Measurements from ENCODE around the gene PRKCZ. TPM values are rescaled to one million over a fixed set of nuclear protein-coding genes. Genes with fewer than 3 reads are reported as not detected.
"Not testable (repeated sequence)": the region's sequence is repeated elsewhere in the genome, so short reads cannot be mapped to it uniquely, and the experiment has no call there.

Gene PRKCZ
- polyA plus RNA-seq, 5 donors = 34.6 to 48.9 (median 39.6) TPM

DNA sequence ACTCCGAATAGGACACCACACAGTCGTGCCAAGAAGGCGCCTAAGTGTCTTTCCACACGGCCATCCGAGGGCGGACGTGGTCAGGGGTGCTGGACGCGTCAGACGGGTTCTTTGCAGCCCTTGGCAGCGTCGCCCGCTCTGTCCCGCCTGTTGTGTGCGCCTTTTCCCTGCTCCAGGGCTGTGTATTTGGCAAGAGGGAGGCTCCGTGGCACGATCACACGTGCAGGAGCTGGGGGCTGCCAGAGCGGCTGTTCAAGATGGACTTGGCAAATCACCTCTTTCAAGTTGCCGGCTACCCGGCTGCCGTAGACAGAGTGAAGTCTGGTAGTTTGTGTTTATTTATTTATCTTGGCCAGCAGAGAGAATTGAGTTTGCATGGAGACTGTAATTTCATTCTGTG is 31.9 kb downstream of the PRKCZ start:
- DNase-seq = no peak

DNA sequence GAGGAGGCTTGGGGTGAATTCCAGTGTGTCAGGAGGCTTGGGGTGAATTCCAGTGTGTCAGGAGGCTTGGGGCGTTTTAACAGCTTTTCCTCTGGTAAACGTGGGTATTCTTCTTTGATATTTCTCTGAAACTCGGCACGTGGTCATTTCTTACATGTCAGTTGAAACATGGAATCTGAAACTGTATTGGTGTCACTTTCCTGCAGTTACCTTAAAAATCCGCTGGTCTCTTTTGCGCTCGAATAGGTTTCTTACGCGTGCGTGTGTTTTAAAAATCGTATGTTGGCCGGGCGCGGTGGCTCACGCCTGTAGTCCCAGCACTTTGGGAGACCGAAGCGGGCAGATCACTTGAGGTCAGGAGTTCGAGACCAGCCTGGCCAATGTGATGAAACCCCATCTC is 33.5 kb downstream of the PRKCZ start:
- DNase-seq = no peak

GRCh38 chr1:2084306-2084705 is 34.1 kb downstream of the PRKCZ start:
- no peak for DNase-seq

DNA sequence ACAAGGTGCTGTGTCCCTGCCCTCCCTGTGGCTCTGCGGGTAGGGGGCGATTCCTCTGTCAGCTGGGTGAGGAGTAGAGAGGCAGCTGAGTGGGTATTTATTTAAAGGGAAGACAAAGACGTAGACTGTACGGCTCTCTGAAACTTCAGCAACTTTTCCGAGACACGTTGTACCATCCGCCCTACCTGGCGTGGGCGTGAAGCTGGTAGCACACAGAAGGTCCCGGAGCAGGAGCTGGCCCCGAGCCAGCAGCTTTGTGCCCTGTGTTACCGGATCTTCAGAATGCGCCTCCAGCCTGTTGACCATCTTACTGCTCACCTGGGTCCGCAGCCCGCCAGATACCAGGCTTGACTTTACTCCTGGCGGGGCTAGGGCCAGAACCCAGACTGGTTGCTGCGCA is 34.9 kb downstream of the PRKCZ start:
- DNase-seq = peak in 1 of 2 donors; percentile 25

DNA sequence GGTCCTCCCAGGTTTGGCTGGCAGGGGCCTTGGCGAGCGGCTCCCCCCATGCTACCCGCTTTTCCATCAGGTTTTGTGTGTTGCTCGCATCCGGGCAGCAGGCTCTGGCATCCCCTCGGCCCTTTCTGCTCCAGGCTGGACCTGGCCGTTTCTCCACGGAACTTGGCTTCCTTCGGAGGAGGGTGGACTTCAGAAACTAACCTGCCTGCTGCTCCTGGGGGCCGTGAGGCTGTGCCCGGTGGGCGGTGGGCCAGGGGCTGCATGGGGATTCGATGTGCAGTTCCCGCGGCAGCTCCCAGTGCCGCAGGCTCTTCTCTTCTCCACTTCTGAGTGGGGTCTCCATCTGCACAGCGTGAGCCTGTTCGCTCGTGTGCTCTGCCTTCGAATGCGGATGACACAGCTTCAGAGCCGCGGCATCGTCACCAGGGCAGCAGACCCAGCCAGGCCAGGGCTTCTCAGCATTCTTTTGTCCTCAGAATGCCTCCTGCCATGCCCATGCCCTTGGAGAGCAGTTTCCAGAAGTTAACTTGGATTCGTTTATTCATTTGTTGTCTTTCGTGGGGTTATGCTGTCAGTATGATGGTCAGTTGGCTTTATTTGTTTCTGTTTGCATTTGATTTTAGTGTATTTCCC is 36.4 kb downstream of the PRKCZ start:
- DNase-seq = no peak

GRCh38 chr1:2087766-2088165 is 37.6 kb downstream of the PRKCZ start:
- no peak for DNase-seq

DNA sequence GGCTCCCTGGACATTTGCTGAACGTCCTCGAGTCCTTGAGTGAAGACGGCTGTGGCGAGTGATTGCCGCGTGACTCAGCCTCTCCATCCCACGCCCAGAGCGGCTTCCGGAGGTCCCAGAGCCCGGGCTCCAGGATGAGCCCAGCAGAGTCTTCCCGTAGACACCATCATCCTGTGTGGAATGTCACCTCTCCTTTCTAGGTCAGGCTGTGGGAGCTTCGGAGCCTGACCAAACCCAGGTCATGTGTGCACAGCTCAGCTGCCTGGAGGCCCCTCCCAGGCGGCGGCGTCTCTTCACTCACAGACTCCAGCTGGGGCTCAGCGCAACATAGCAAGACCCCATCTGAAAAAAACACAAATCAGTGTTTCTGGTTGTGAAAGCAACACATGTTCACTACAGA is 38.2 kb downstream of the PRKCZ start:
- no peak for DNase-seq

DNA sequence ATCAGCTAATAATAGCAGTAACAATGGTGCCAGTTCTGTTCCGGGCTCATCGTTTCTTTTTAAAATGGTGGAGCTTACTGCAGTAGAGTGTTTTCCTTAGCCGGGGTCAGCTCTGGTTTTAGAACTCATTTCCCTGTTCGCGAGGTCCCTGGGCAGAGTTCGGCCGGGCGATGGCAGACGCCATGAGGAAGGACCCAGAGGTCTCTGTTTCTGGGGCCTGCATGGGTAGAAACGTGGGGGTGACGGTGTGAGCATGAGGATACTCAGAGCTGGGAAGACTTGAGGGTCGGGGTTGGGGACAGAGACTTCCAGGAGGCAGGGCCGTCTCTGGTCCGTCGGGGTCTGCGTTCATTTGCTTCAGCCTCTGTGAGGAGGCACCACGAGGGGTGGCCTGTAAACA is 38.8 kb downstream of the PRKCZ start:
- no peak for DNase-seq

DNA sequence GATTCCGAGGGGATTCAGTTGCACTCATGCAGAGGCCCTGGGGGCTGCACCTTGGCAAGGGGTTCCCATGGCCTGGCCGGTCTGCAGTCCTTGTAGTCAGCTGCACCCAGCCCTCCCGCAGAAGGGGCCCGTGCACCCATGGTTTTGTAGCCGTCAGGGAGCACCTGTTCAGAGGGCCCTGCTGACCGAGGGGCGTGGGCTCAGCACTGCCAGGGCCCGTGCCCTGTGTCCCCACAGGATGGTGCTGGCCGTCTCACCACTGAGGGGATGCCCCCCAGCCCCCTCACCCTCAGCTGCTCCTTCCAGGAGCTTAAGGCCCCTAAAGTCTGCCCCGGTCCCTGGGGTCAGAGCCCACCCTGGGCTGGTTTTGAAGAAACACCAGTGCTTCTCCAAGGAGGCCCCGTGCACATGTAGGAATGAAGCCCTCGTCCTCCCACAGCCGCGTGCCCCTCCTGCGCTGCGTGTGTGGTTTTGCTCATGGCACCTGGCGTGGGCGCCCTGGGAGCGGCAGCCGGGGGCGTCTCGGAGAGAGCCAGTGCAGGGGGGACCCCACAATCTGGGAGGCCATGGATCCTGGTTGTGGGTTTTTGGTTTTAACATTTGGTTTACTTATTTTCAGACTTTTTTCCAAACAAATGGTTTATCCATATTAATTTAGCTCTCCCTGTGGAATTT is 40.1 kb downstream of the PRKCZ start:
- no peak for DNase-seq

DNA sequence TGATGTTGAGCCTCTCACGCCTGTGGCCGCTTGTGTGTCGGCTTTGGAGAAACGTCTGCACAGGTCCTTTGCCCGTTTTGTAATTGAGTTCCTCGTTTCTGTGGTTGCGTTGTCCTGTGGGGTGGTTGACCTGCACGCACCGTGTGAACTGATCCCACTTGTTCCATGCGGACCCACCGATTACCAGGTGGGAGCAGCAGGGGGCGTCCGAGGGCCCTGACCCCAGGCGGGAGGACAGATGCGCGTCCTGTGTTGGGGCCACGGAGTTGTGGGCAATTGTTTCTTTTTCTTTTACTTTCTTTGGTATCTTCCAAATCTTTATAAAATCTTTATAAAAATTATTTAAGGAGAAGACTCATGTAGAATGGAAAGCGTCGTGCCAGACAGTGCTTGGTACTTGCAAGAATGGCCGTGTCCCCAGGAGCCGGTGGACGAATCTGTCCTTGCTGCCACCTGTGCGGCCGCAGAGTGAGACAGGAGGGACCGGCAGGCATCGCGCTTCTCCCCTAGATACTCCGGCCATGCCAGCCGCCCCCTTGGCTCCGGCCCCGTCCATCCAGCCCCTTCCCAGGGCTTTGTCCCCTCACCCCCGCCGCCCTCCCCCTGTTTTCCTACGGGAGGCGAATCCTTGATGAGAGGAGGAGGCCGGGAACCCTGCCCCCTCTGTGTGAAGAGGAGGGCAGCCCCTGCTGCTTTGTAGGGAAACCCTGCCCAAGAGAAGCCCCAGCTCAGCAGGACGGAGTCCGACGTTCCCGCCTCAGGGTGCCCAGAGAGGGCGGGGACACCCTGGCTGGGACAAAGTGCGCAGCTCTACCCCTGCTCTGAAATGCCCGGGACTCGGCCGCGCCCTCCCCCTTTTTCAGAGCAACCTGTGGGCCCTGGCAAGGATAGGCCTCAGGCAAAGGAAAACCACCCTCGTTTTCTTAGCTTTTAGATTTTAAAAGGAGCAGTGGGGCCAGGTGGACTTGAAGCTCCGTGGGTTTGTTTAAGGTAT is 41.7 kb downstream of the PRKCZ start:
- DNase-seq = no peak

DNA sequence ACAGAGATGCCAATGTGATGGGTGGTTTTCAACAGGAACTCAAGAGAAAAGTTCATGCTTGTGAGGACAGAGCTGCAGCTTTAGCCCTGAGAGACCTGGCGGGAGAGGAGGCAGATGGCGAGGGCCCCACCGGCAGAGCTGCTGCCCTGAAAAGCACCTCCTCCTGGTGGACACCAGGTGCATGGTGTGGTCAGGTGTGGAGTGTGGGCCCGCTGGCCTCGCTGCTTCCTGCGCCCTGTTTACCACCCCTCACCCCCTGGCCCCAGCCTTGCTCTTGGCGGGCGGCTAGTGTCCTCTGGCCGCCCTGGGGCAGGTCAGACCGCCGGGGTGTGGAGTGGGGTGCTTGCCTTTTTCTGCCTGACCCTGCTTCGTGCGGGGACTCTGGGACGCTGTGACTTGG is 42.8 kb downstream of the PRKCZ start:
- DNase-seq = no peak

DNA sequence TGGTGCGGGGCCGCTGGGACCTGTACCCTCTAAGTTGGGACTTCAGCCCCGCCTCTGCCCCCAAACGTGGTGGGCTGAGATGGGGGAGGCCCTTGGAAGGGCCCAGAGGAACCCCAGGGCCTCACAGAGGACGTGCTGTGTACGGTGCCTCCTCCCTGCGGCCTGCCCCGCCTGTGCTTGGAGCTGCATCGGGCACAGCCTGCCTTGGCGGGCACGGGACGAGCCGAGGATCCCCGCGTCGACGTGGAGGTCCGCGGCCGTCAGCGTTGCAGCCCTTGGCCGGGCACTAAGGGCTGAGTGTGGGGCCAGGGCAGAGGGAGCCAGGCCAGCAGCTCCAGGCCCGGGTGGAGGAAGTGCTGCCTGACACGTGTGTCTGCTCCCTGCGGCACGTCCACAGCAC is 43.4 kb downstream of the PRKCZ start:
- DNase-seq = no peak

DNA sequence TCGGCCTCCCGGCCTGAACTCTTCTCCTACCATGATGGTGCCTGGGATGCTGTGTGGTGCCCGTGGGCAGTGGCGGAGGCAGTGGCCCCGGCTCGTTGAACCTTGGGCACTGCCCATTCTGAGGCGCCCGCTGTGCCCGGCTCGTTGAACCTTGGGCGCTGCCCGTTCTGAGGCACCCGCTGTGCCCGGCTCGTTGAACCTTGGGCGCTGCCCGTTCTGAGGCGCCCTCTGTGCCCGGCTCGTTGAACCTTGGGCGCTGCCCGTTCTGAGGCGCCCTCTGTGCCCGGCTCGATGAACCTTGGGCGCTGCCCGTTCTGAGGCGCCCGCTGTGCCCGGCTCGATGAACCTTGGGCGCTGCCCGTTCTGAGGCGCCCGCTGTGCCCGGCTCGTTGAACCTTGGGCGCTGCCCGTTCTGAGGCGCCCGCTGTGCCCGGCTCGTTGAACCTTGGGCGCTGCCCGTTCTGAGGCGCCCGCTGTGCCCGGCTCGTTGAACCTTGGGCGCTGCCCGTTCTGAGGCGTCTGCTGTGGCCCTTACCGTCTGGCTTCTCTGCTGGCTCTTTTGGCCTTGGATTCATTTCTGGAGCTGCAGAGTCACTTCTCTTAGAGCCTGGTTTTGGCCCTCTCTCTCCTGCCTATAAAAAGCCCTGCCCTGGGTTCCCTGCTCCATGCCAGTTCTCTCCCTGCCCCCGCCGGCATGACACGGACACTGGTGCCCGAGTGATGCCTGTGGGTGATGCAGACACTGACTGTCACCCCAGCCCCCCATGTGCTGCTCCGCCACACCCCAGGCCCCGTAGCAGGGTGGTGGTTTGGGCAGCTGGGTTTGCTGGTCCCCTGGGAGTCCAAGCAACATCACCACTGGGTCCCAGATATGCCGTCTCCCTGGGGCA is 44.3 kb downstream of the PRKCZ start:
- DNase-seq = not testable (repeated sequence)

DNA sequence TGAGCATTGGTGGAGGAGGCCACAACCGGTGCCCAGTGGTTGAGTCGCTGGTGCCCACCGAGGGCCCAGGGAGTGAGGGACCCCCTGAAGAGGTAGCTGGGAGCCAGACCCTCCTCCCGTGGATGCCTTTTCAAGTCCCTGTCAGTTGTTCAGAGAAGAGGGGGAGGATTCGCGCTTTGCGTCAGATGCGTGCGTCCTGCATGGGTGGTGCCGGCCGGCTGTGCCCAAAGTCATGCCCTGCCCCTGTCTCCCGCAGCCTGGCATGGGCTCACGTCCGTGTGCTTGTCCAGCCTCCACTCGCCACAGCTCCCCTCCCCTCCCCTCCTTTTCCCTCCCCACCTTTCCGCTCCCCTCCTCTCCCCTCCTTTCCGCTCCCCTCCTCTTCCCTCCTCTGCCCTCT is 45.2 kb downstream of the PRKCZ start:
- DNase-seq = no peak

DNA sequence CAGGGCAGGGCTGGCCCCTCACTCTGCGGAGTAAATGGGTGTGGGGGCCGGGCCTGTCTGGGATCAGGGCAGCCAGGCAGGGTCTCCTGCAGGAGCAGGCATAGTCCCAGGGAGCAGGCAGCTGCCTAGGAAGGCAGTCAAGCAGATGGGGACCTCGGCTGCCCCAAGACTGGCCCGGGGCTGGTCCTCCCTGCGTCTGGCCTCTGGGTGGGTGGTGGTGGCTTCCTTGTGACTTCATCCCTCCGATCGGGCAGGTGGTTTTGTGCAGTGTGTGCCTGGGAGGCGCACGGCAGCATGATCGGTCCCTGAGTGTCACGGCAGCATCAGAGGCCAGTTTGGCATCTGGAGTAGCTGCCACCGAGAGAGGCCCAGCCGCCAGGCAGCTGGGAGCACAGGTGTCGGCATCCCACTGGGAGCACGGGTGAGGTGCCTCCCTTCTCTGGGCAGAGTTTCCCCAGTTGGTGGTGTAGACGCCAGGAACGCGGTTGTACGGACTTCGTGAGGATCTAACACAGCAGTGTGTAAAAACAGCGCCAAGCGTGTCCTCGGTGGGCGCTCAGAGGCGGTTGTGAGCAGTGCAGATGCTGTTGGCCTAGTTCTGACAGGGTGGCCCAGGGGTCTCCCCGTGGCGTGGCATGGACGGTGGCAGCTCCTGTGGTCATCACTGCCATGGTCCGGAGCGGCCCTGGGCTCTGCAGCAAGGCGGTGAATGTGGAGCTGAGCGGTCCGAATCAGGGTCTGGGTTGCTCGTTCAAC is 45.9 kb downstream of the PRKCZ start:
- no peak for DNase-seq

GRCh38 chr1:2097386-2098300 is 47.4 kb downstream of the PRKCZ start:
- DNase-seq = no peak

GRCh38 chr1:2098301-2098698 is 48.1 kb downstream of the PRKCZ start:
- DNase-seq = no peak

- no peak for DNase-seq
Observed at GRCh38 chr1:2098839-2099785, 48.9 kb downstream of the PRKCZ start.
